ENCODE results near the gene ZCCHC8.
A peak's percentile ranks its signal among the peaks of the same experiment; 100 is the strongest.
"Not testable (repeated sequence)": the region's sequence is repeated elsewhere in the genome, so short reads cannot be mapped to it uniquely, and the experiment has no call there.

Gene ZCCHC8

DNA sequence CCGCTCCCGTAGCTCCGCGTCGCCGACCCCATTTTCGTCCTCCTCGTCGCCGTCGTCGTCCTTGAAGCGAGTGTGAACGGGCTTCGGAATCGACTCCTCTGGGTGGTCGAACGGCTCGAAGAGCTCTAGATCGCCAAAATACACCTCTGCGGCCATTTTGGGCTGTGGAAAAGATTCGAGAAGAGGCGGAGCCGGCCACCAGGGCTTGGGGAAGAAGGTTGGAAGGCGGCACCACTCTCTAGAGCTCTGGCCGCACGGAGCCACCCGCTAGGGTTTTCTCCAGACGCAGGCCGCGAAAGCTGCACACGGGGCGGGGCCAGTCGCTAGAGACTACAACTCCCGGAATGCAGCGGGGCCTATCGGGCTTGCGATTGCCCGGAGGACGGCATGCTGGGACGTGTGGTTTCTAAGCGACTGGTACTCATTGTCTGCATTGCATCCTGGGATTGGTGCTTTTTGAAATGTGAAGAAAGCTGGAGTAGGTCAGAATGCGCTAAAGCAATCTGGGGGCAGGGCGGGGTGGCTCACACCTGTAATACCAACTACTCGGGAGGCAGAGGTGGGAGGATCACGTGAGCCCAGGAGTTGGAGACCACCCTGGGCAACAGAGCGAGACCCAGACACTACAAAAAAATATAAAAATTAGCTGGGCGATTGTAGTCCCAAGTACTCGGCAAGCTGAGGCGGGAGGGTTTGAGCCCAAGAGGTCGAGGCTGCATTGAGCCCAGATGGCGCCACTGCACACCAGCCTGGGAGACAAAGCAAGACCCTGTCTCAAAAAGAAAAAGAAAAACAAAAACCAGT lies at the start of gene ZCCHC8:
Gene ZCCHC8, minus strand, starts transcription at position 248 of the 804 bp plus-strand sequence. Its CDS starts 92 bp downstream, at position 156.
- peak; percentile 100 for DNase-seq

GRCh38 chr12:122547330-122547729 lies 46.6 kb upstream of the ZCCHC8 start:
- no peak for DNase-seq

GRCh38 chr12:122545855-122546254 lies 45.1 kb upstream of the ZCCHC8 start:
- no peak for DNase-seq

- DNase-seq, result no peak
These were observed 43.8 kb upstream of the ZCCHC8 start for GRCh38 chr12:122544537-122544936.

GRCh38 chr12:122538496-122538895 lies 37.8 kb upstream of the ZCCHC8 start:
- no peak for DNase-seq

GRCh38 chr12:122537021-122537420 lies 36.3 kb upstream of the ZCCHC8 start:
- no peak for DNase-seq

DNA sequence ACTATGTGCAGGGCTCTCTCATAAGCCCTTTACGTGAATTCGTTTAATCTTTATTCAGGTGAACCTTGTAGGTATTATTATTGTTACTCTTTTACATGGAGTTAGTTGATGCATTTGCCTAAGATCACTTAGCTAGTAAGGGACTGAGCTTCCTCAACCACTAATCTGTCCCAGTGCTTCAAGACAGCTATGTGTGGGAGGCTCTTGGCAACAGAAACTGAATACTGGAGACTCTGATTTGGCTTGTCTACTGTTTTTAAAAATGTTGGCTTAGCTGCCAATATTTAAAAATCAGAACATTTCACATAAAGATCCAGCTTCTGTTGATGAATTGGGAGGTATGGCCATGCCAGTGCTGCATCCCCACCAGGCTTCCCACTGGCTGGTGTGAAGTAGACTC lies 33.1 kb upstream of the ZCCHC8 start:
- DNase-seq, result no peak

GRCh38 chr12:122528992-122529391 lies 28.3 kb upstream of the ZCCHC8 start:
- no peak for DNase-seq

DNA sequence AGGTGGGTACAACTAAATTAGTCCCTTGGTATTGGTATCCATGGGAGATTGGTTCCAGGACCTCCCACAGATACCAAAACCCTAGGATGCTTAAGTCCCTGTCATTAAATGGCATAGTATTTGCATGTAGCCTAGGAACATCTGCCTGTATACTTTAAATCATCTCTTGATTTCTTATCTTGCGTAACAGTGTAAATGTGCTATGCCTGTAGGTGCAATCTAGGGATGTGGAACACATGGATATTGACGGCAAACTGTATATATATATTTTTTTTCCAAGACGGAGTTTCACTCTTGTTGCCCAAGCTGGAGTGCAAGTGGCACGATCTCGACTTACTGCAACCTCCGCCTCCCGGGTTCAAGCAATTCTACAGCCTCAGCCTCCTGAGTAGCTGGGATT lies 27.9 kb upstream of the ZCCHC8 start:
- DNase-seq, result no peak

DNA sequence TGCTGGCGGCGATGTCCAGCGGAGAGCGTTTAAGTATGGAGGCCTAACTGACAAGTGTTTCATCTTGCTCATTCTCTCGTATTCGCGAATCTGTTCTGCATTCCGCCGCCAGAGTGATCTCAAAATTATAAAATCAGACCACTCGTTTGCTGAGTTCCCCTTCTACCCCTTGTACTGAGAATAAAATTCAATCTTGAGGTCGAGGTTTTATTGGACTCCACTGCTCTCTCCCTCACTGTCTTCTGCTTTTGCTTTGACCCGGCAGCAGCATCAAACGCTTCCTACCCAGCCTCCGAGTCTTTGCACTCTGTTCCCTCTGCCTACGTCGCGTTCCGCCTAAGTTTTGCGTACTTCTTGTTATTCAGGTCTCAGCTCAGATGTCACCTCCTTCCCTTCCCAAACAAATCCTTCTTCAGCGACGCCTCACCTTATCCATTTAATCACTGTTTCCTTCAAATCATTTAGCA lies 26.8 kb upstream of the ZCCHC8 start:
- peak; percentile 78 for DNase-seq

GRCh38 chr12:122526683-122527477 lies 26.1 kb upstream of the ZCCHC8 start, which contains the start of the genes KNTC1 and RSRC2:
KNTC1 (plus strand) TSS chr12:122527249; CDS start chr12:122530064, 2,815 bp downstream.
RSRC2 (minus strand) TSS chr12:122526936; CDS start chr12:122526853, 83 bp downstream.
- DNase-seq, result peak; percentile 100

- DNase-seq, result no peak
These were observed 23.4 kb upstream of the ZCCHC8 start for GRCh38 chr12:122523846-122524718.

GRCh38 chr12:122523280-122523679 lies 22.5 kb upstream of the ZCCHC8 start:
- no peak for DNase-seq

DNA sequence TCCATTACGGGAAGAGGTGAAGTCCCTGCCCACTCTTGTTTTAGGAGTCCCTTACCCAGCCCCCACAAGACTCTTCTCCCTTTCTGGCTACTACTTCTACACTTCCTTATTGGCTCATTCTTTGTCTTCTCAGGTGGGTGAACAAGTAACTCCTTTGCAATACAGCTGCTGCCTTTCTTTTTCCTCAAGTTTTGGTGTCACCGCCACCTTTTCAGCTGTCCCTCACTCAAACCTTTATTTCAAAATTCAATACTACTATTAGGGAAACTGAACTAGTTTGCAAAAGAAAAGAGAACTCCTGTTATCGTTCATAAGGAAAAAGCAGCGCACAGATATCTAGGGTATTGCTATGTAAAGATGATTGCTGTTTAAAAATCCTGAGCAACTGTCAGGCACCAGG lies 19.9 kb upstream of the ZCCHC8 start:
- DNase-seq, result no peak

GRCh38 chr12:122519418-122519817 lies 18.7 kb upstream of the ZCCHC8 start:
- no peak for DNase-seq

GRCh38 chr12:122518908-122519307 lies 18.2 kb upstream of the ZCCHC8 start:
- DNase-seq, result no peak

DNA sequence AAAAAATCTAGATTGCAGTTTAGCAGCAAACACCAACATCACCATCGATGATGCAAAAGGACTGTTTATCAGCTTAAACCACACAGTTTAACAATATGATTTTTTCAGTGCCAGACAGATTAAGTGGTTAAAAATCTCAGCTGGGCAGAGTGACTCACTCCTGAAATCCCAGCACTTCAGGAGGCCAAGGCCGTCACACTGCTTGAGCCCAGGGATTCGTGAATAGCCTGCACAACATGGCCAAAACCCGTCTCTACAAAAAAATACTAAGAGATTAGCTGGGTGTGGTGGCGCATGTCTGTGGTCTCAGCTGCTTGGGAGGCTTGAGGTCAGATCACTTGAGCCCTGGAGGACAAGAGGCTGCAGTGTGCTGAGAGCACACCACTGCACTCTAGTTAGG lies 17.1 kb upstream of the ZCCHC8 start:
- peak; percentile 75 for DNase-seq

DNA sequence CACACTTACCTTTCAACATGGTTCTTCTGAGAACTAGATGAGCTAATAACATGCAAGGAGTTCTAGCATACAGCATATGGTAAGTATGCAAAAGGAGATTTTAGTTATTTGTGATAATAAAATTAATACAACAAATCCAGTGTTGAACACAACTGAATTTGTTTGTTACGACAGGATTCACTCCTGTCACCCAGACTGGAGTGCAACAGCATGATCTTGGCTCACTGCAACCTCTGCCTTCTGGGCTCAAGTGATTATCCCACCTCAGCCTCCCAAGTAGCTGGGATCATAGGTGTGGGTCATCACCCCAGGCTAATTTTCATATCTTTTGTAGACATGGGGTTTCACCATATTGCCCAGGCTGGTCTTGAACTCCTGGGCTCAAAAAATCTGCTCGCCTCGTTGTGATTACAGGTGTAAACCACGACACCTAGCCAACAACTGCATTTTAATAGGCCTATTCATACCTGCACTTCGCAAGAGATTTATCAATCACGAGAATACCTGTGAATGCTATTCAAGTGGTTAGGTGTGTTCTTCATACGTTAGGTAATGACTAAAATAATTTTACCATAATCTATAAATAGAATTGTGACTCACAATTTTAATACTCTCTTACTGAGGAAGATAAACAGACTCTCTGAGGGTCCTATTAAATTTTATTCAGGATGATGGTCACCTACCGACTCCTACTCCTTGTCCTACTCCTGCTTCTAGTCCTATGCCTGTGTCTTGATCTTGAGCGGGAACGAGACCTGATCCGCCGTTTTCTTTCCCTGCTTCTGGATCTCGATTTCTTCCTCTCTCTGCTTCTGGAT lies 16.0 kb upstream of the ZCCHC8 start:
- no peak for DNase-seq

DNA sequence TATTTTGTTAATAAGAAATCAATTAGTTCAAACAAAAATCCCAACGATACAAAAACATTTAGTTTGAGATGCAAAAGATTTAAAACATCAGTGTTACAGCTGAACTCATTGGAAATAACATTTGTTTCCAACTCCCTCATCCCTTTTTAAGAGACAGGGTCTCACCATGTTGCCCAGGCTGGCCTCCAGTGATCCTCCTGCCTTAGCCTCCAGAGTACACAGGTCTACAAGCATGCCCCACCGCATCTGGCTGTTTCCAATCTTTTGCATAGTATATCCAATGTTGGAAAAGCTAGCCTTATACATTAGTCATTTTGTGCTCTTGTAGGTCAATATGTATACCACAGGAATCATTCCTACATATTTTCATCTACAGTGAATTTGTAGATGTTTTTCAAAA lies 14.5 kb upstream of the ZCCHC8 start:
- DNase-seq, result no peak

DNA sequence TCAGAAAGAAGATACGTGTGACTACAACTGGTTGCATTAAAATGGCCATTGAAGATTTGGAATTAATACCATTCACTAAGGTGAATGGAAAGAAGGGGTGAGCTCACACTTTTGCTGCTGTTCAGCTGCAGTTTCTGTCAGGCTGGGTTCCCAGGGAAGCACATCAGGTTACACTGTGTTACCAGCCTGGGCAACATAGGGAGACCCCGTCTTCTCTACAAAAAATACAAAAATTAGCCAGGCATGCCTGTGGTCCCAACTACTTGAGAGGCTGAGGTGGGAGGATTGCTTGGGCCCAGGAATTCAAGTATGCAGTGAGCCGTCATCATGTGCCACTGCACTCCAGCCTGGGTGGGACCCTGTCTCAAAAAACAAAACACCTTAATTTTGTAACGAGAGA lies 12.9 kb upstream of the ZCCHC8 start:
- no peak for DNase-seq

- not testable (repeated sequence) for DNase-seq
These were observed 12.3 kb upstream of the ZCCHC8 start for GRCh38 chr12:122513028-122513427.

DNA sequence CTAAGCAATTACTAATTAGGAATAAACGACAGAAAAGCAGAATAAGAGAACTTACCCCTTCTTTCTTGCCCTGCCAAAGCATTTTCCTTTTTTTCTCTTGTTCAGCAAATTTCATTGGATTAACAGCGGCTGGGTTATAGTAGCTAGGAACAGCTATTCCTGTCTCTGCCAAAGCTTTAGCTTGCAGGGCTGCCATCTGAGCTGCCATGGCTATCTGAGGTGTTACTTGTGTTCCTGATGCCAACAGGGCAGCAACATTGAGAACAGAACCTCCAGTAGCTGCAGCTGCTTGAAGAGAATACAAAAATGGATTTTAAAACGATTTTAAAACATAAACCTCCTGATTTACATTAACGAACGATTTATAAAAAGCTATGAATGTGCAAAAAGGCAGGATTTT lies 7.4 kb upstream of the ZCCHC8 start:
- DNase-seq, result no peak

All from hematopoietic multipotent progenitor cell treated with erythropoietin and hydrocortisone succinate and interleukin-3 and kit ligand, for 4 days (in vitro differentiated cells).